Right lobe of liver (tissue), 4 donors: Measurements from ENCODE around the gene TAS2R1.

Experiments
- CTCF ChIP-seq, 4 donors: fragments of 200-600 bp in 3 of 4; fragments of 450-650 bp in 1 of 4; IDR thresholded peaks; one replicate each; pipeline versions ENCODE4 v1.5.1 to v1.8.0; 2016 to 2022; ENCODE audit warnings: antibody characterized with exemption in 4 of 4, mild to moderate bottlenecking in 2 of 4
- POLR2A ChIP-seq: fragments of 450-650 bp; IDR thresholded peaks from one replicate; pipeline ENCODE4 v1.6.1; 2017; ENCODE audit warnings: antibody characterized with exemption, mild to moderate bottlenecking
- donor health status: DM: no; HTN: no; CAD: no.
- donor health status: DM: no; HTN: no; CAD: no.
- donor health status: DM: no; HTN: yes; CAD: no.

- TF ChIP-seq POLR2A (no peak), CTCF (IDR thresholded peaks at IDR 0.05) (no peak)
These were observed 19.2 kb downstream of the TAS2R1 start for GRCh38 chr5:9610969-9611368.
